Neural cell (in vitro differentiated cells): Measurements from ENCODE around the gene ROCK1. TPM values are rescaled to one million over a fixed set of nuclear protein-coding genes. Genes with fewer than 3 reads are reported as not detected.

Source experiments
- H2AFZ ChIP-seq: fragments of 200-600, 300-800 bp; sonication (generic), shearing (Covaris generic); 2 replicates; pipeline ENCODE4 v1.6.0; 2014; ENCODE audit warnings: low read depth, mild to moderate bottlenecking, antibody characterized with exemption, low read length, moderate library complexity
- H3F3A ChIP-seq: fragments of 200-600 bp; shearing (Covaris generic); 2 replicates; pipeline ENCODE4 v1.6.1; 2016; ENCODE audit warnings: mild to moderate bottlenecking, moderate library complexity, mixed read lengths, antibody characterized with exemption, low read length; ENCODE audit not compliant: insufficient read depth, poor library complexity, severe bottlenecking
- H3K27ac ChIP-seq: fragments of 200-600, 300-800 bp; sonication (generic), shearing (Covaris generic); 2 replicates; pipeline ENCODE4 v1.5.1; 2014; ENCODE audit warnings: mild to moderate bottlenecking, low read length, moderate library complexity
- H3K27me3 ChIP-seq: fragments of 300-800, 200-600 bp; sonication (generic), shearing (Covaris generic); 2 replicates; pipeline ENCODE4 v1.6.0; 2014; ENCODE audit warnings: mild to moderate bottlenecking, low read depth, low read length, moderate library complexity; ENCODE audit not compliant: insufficient read depth
- H3K36me3 ChIP-seq: fragments of 300-800, 200-600 bp; sonication (generic), shearing (Covaris generic); 2 replicates; pipeline ENCODE4 v1.5.1; 2014; ENCODE audit warnings: mild to moderate bottlenecking, antibody characterized with exemption, low read length, moderate library complexity; ENCODE audit not compliant: insufficient read depth
- H3K4me2 ChIP-seq: fragments of 300-800, 200-600 bp; sonication (generic), shearing (Covaris generic); 2 replicates; pipeline ENCODE4 v1.6.0; 2014; ENCODE audit warnings: mild to moderate bottlenecking, low read length
- H3K4me3 ChIP-seq: fragments of 300-800, 200-600 bp; sonication (generic), shearing (Covaris generic); 2 replicates; pipeline ENCODE4 v1.5.1; 2014; ENCODE audit warnings: mild to moderate bottlenecking, low read length, moderate library complexity
- H3K79me2 ChIP-seq: fragments of 200-600 bp; shearing (Covaris generic); replicated peaks from 2 replicates; pipeline ENCODE4 v1.6.0; 2014; ENCODE audit warnings: mild to moderate bottlenecking, low read length, moderate library complexity; ENCODE audit not compliant: insufficient read depth
- H3K9ac ChIP-seq: fragments of 300-800, 200-600 bp; sonication (generic), shearing (Covaris generic); 2 replicates; pipeline ENCODE4 v1.6.1; 2016; ENCODE audit warnings: mild to moderate bottlenecking, low read length, mixed read lengths
- H3K9me2 ChIP-seq: fragments of 200-600 bp; shearing (Covaris generic); 2 replicates; pipeline ENCODE4 v1.6.1; 2016; ENCODE audit warnings: mild to moderate bottlenecking, low read length, mixed read lengths; ENCODE audit not compliant: insufficient read depth
- H3K9me3 ChIP-seq: fragments of 200-600, 300-800 bp; sonication (generic), shearing (Covaris generic); 2 replicates; pipeline ENCODE4 v1.6.1; 2016; ENCODE audit warnings: mild to moderate bottlenecking, mixed run types, low read length, moderate library complexity, mixed read lengths
- H4K20me1 ChIP-seq: fragments of 200-600 bp; shearing (Covaris generic); 2 replicates; pipeline ENCODE4 v1.6.1; 2016; ENCODE audit warnings: mild to moderate bottlenecking, mixed run types; ENCODE audit not compliant: insufficient read depth
- CTCF ChIP-seq: fragments of 450-650 bp; IDR thresholded peaks from 2 replicates; pipeline ENCODE4 v1.5.1; 2014; ENCODE audit warnings: antibody characterized with exemption, mild to moderate bottlenecking, moderate library complexity; ENCODE audit not compliant: poor library complexity, severe bottlenecking
- EP300 ChIP-seq: fragments of 450-650 bp; conservative IDR thresholded peaks from 2 replicates; pipeline ENCODE4 v1.6.1; 2014; ENCODE audit warnings: antibody characterized with exemption, mild to moderate bottlenecking, moderate library complexity; ENCODE audit not compliant: poor library complexity, severe bottlenecking
- EZH2 ChIP-seq: fragments of 200-600, 300-800 bp; shearing (Covaris generic), sonication (generic); IDR thresholded peaks from 2 replicates; pipeline ENCODE4 v1.6.1; 2014; ENCODE audit warnings: antibody characterized with exemption, low read length, borderline replicate concordance, mild to moderate bottlenecking; ENCODE audit not compliant: insufficient read depth, poor library complexity, severe bottlenecking
- MXI1 ChIP-seq: fragments of 450-650 bp; conservative IDR thresholded peaks from 2 replicates; pipeline ENCODE4 v1.6.1; 2014; ENCODE audit warnings: antibody characterized with exemption, mild to moderate bottlenecking; ENCODE audit not compliant: poor library complexity, severe bottlenecking
- POLR2AphosphoS5 ChIP-seq: IDR thresholded peaks from 2 replicates; pipeline ENCODE4 v1.6.1; 2012
- RAD21 ChIP-seq: fragments of 450-650 bp; conservative IDR thresholded peaks from 2 replicates; pipeline ENCODE4 v1.6.1; 2014; ENCODE audit warnings: antibody characterized with exemption, mild to moderate bottlenecking, moderate library complexity
- REST ChIP-seq: IDR thresholded peaks from 2 replicates; pipeline ENCODE4 v1.6.1; 2012; ENCODE audit warnings: borderline replicate concordance
- SMC3 ChIP-seq: fragments of 450-650 bp; conservative IDR thresholded peaks from 2 replicates; pipeline ENCODE4 v1.6.1; 2014; ENCODE audit warnings: antibody characterized with exemption, mild to moderate bottlenecking, moderate library complexity; ENCODE audit not compliant: poor library complexity
- TAF1 ChIP-seq: IDR thresholded peaks from 2 replicates; pipeline ENCODE4 v1.6.1; 2012; ENCODE audit warnings: low read depth
- polyA plus RNA-seq: library from polyadenylated mRNA; depleted of rRNA; stranded (reverse); fragments of >200 nt; gene quantifications from 2 replicates; pipeline ENCODE4 v1.2.3, GENCODE V29; 2014

Gene ROCK1
- polyA plus RNA-seq, 1 donor from 2014 or later = 43.0 TPM

GRCh38 chr18:21000667-21001066 is 110.9 kb downstream of the ROCK1 start:
- no peak overlapping the region for H3K4me3 ChIP-seq
- H3K27ac ChIP-seq = no peak overlapping the region
- H3F3A ChIP-seq = no peaks in the 10 kb centered on the region
- H3K9ac ChIP-seq = no peak overlapping the region
- H3K9me2 ChIP-seq = no peaks in the 10 kb centered on the region
- H2AFZ ChIP-seq = no peak overlapping the region
- H3K36me3 ChIP-seq = peaks cover 16% of the 10 kb centered on the region
- no peak overlapping the region for H3K4me2 ChIP-seq
- no peaks in the 10 kb centered on the region for H3K9me3 ChIP-seq
- H3K27me3 ChIP-seq = no peaks in the 10 kb centered on the region
- no peak for TF ChIP-seq RAD21
- TF ChIP-seq MXI1 = no peak
- no peak for TF ChIP-seq EP300
- no peak for TF ChIP-seq EZH2
- no peak for TF ChIP-seq SMC3
- no peak for TF ChIP-seq POLR2AphosphoS5
- TF ChIP-seq CTCF = no peak
- TF ChIP-seq REST = no peak
- TF ChIP-seq TAF1 = no peak
- H3K79me2 ChIP-seq = peaks cover 11% of the 10 kb centered on the region
- H4K20me1 ChIP-seq = no peaks in the 10 kb centered on the region

GRCh38 chr18:20997371-20997770 is 114.2 kb downstream of the ROCK1 start:
- Histone ChIP-seq H3K9ac (no peak overlapping the region), H3F3A (no peaks in the 10 kb centered on the region), H4K20me1 (no peaks in the 10 kb centered on the region), H3K9me3 (no peaks in the 10 kb centered on the region), H3K36me3 (peaks cover 12% of the 10 kb centered on the region), H3K27me3 (no peaks in the 10 kb centered on the region), H3K27ac (no peak overlapping the region), H3K4me2 (no peak overlapping the region), H3K9me2 (no peaks in the 10 kb centered on the region), H3K79me2 (peaks cover 11% of the 10 kb centered on the region), H2AFZ (no peak overlapping the region), H3K4me3 (no peak overlapping the region)
- TF ChIP-seq EP300 (no peak), POLR2AphosphoS5 (no peak), REST (no peak), RAD21 (no peak), MXI1 (no peak), TAF1 (no peak), CTCF (no peak), SMC3 (no peak), EZH2 (no peak)
